Measurements from ENCODE around the gene SEC23B. TPM values are rescaled to one million over a fixed set of nuclear protein-coding genes. Genes with fewer than 3 reads are reported as not detected.

SEC23B gene
- 10 to 100 TPM; 31.2 to 34.5 TPM for total RNA-seq
- 10 to 100 TPM; 31.9 to 45.1 (median 37.9) TPM for polyA plus RNA-seq
- total RNA-seq: 38.4 to 112 (median 53.3) reads per million in 6 experiments

DNA sequence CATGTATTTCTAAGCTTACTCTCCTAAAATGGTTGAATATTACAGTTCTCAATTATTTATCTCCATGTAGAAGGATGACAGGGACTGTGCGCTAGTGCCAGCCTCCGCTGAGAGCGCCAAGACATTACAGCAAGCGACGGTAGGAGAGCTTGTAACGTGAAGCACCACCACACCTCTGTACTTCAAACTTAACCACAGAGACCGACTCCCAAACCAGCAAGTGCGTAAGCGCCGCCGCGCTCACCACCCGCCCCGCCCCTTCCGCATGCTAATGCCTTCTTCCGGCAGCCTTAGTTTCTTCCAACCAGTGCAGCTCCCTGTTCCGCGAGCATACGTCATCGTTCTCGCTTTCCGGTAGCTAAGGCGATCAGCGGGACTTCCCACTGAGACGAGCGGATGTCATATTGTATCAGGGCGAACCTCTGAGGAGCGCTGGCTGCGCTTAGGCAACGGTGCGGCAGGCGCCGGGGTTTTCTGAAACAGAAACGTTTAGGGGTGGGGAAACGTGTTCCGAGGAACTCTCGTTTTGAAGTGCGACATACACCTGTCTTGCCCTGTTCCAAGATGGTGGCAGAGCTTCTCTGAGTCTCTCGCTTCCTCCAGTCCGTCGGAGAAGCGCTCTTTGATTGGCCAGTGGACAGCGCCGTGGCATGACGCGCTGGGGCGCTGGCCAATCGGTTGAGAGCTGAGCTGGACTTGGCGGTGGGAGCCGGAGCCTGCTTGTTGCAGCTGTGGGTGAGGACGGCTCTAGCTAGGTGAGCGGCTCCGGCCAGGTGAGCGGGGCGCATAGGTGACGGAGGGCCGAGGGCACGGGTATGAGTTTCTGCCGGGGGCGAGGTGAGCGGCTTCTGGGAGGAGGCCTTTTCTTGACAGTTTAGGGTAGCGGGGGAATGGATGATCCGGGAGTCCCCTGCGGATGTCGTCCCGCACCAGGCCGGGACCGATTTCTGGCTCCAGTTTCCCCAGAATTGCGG lies at the start of gene SEC23B:
Gene SEC23B (plus strand): TSS at position 723 of the 974 bp plus-strand sequence. CDS start 2,896 bp downstream, outside the sequence.
- peak; percentile 90 to 100 (median 99) for DNase-seq
- POLR2A ChIA-PET: interaction anchor here (0.6 to 5.1 kb wide), 17 partner anchors 9 to 1545 kb away, joined by 3 to 94 read pairs (median 5); partner anchors contain the start of genes CFAP61, CRNKL1, DTD1 and DZANK1
- Mint-ChIP-seq H3K4me1 (peaks cover 20 to 54% (median 48%) of the 10 kb centered on the region in 4 donors), H3K27me3 (peaks cover 0 to 8% (median under 1%) of the 10 kb centered on the region in 5 donors), H3K4me3 (peak within 1 kb of the TSS; percentile 93 to 100 (median 99)), H3K9me3 (no peaks in the 10 kb centered on the region), H3K27ac (peak within 1 kb of the TSS; percentile 99 to 100 (median 100)), H3K36me3 (peaks cover 0 to 28% (median 16%) of the 10 kb centered on the region in 3 donors)
- ATAC-seq: peak; percentile 83 to 90

DNA sequence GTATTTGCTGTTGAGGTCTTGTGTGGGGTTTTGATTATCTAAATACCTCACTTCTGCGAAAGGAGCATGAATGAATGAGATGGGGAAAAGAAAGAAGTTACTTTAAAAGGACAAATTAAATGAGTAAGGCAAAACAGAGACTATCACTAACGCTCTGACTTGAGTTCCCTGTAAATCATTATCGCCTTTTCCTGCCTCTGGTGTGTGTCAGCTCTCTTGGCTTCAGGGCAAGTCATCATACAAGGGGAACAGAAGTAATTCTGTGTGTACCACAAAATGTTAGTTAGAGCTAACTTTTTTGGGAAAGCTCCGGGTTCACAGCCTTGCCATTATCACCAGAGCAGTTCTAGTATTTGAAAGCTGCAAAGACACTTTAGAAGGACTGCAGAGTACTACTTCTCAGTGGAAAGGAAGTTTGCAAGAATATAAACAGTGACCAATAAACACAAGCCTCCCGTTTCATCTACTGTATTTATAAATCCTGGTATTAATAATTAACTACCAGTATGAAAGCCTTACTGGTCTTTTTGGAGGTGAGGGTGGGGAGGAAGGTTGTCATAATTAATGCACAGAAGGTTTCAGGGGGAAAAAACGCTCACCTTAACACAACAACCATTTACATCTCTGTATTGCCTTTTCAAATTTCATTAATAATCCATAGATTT lies 42.1 kb upstream of the SEC23B start:
- no peak for DNase-seq
- POLR2A ChIA-PET: interaction anchor here (1.3 to 2.5 kb wide), 4 partner anchors 41 to 178 kb away, joined by 5 to 49 read pairs (median 15); partner anchors contain the start of genes SEC23B, SMIM26 and ZNF133
- Mint-ChIP-seq H3K4me1 (peaks cover 8 to 34% (median 28%) of the 10 kb centered on the region in 4 donors), H3K27ac (peak overlapping the region; percentile 37 to 99 (median 97)), H3K9me3 (no peaks in the 10 kb centered on the region), H3K4me3 (peak overlapping the region; percentile 23 to 100 (median 97)), H3K36me3 (peaks cover 0 to 8% (median 0%) of the 10 kb centered on the region in 3 donors), H3K27me3 (no peaks in the 10 kb centered on the region)
- no peak for ATAC-seq

DNA sequence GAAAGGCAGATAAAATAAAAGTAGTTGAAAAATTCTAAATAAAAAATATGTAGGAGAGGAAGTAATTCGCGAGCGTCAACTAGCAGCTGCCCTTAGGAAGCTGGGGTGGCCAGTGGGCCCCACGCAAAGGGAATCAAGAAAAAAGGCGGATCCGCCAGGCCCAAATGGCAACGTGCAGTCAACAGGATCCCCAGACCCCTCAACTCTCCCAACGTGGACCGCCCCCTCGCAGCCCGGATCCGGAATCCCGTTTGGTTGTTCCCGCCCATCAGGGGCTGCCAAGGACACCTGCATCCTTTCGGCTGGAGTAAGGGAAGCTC lies 41.2 kb upstream of the SEC23B start:
- Mint-ChIP-seq H3K4me1 (peaks cover 8 to 34% (median 28%) of the 10 kb centered on the region in 4 donors), H3K9me3 (no peaks in the 10 kb centered on the region), H3K27me3 (no peaks in the 10 kb centered on the region), H3K4me3 (peak overlapping the region; percentile 90 to 100 (median 97)), H3K36me3 (peaks cover 0 to 15% (median 0%) of the 10 kb centered on the region in 3 donors), H3K27ac (peak overlapping the region; percentile 95 to 99 (median 97))
- ATAC-seq: peak; percentile 15 to 49
- POLR2A ChIA-PET: interaction anchor here (0.8 to 2.5 kb wide), 9 partner anchors 8 to 501 kb away, joined by 3 to 49 read pairs (median 5); partner anchors contain the start of genes RBBP9, SEC23B, SMIM26 and ZNF133
- no peak for DNase-seq

DNA sequence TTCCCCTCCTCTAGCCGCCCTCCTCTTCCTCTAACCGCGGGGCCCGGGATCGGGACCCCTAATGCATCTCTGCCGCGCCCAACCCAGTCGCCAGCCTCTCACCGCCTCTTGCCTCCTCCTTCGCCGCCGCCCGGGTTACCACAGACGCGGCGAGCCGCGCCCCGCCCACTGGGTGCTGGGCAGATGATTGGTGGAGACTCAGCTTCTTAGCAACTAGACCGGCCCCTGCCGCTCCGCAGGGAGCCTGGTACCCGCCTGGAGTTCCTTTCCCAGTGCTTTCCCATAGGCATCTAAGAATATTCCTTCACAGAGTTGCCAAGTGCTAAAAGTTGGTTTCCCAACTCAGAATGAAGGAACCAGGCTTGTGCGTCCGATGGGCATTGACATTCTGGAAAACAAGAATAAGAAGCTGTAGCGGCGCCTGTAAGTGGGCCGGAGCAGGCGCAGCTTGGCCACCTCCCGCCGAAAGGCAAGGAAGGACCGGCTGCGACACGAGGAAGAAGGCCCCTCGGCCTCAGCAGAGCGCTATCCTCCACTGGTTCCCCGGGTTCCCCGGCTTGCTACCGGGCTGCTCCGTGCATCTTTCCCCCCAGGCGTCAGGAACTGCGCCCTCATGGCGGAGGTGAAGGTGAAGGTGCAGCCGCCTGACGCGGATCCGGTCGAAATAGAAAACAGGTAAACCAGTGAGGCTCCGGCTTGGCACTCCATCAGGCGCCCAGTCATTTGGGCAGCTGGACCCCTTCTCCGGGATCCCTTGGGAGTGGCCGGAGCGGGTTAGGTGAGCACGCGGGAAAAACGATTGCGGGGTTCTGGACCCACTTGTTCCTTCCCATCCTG lies 40.6 kb upstream of the SEC23B start, which contains the start of the genes DZANK1 and POLR3F:
Gene DZANK1 (minus strand): TSS at position 137 of the 837 bp plus-strand sequence. CDS start 1,672 bp downstream, outside the sequence.
Gene POLR3F (plus strand): TSS at position 497 of the 837 bp plus-strand sequence. CDS start 117 bp downstream, at position 614.
- H3K27me3 Mint-ChIP-seq: no peaks in the 10 kb centered on the region
- ATAC-seq (peak; percentile 92 to 96), DNase-seq (peak; percentile 85 to 96 (median 90))
- peaks cover 8 to 34% (median 28%) of the 10 kb centered on the region in 4 donors for H3K4me1 Mint-ChIP-seq
- H3K4me3 Mint-ChIP-seq: peak within 1 kb of the TSS; percentile 90 to 100 (median 97)
- no peaks in the 10 kb centered on the region for H3K9me3 Mint-ChIP-seq
- H3K27ac Mint-ChIP-seq: peak within 1 kb of the TSS; percentile 95 to 99 (median 97)
- POLR2A ChIA-PET: interaction anchor here (0.8 to 2.5 kb wide), 9 partner anchors 8 to 501 kb away, joined by 3 to 49 read pairs (median 5); partner anchors contain the start of genes RBBP9, SEC23B, SMIM26 and ZNF133
- peaks cover 0 to 17% (median 0%) of the 10 kb centered on the region in 3 donors for H3K36me3 Mint-ChIP-seq

DNA sequence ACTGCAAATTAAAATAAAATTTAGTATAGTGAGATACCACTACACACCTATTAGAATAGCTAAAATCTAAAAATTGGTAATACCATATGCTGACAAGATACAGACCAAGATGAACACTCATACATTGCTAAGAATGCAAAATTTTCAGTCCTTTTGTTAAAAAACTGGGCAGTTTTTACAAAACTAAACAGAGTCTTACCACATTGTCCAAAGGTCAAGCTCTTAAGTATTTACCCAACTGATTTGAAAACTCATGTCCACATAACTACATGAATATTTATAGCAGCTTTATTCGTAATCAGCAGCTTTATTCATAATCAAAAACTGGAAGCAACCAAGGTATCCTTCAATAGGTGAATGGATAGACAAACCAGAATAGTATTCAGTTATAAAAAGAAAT lies 30.5 kb upstream of the SEC23B start:
- H3K36me3 Mint-ChIP-seq: peaks cover 0 to 85% (median 23%) of the 10 kb centered on the region in 3 donors
- no peak overlapping the region for H3K27ac Mint-ChIP-seq
- ATAC-seq: no peak
- H3K4me3 Mint-ChIP-seq: no peak overlapping the region
- no peaks in the 10 kb centered on the region for H3K27me3 Mint-ChIP-seq
- H3K4me1 Mint-ChIP-seq: peaks cover 0 to 3% (median 0%) of the 10 kb centered on the region in 4 donors
- POLR2A ChIA-PET: interaction anchor here (1.3 kb wide), 1 partner anchor 20 kb away, joined by 4 read pairs; the partner anchor contains the start of gene RBBP9
- no peaks in the 10 kb centered on the region for H3K9me3 Mint-ChIP-seq
- no peak for DNase-seq

DNA sequence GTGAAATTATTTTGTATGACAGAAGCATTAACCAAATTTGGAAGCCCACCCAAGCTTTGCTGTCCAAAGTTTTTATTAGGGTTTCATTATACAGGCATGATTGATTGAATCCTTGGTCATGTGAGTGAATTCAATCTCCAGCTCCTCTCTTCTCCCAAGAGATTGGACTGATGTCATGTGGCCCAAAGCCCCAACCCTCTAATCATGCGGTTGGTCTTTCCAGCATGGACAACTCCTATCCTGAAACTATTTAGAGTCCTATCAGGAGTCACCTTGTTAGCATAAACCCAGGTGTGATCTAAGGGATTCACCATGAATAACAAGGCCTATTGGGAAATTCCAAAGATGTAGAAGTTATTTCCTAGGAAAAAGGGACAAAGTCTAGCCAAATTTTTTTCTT lies 29.9 kb upstream of the SEC23B start:
- Mint-ChIP-seq H3K4me3 (no peak overlapping the region), H3K9me3 (no peaks in the 10 kb centered on the region), H3K27me3 (no peaks in the 10 kb centered on the region), H3K36me3 (peaks cover 0 to 91% (median 28%) of the 10 kb centered on the region in 3 donors), H3K27ac (peak overlapping the region in 1 of 10 donors; percentile 29), H3K4me1 (peaks cover 0 to 3% (median 0%) of the 10 kb centered on the region in 4 donors)
- ATAC-seq: no peak
- DNase-seq: no peak
- POLR2A ChIA-PET: interaction anchor here (1.3 kb wide), 1 partner anchor 19 kb away, joined by 4 read pairs; the partner anchor contains the start of gene RBBP9

DNA sequence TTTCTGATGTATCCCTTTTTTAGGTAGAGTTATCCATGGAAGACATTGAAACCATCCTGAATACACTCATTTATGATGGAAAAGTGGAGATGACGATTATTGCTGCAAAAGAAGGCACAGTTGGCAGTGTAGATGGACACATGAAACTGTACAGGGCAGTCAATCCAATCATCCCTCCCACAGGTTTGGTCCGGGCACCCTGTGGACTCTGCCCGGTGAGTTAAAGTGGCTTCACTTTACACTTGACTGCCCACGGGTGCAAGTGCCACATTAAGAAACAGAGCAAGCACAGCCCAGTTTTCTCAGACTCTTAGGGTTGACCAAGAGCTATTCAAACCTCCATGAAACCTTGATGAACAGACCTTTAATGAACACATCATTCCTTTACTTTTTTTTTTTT lies 26.1 kb upstream of the SEC23B start:
- POLR2A ChIA-PET: interaction anchor here (1.9 kb wide), 1 partner anchor 15 kb away, joined by 6 read pairs; the partner anchor contains the start of gene RBBP9
- no peaks in the 10 kb centered on the region for H3K27me3 Mint-ChIP-seq
- peaks cover 0 to 89% (median 17%) of the 10 kb centered on the region in 3 donors for H3K36me3 Mint-ChIP-seq

DNA sequence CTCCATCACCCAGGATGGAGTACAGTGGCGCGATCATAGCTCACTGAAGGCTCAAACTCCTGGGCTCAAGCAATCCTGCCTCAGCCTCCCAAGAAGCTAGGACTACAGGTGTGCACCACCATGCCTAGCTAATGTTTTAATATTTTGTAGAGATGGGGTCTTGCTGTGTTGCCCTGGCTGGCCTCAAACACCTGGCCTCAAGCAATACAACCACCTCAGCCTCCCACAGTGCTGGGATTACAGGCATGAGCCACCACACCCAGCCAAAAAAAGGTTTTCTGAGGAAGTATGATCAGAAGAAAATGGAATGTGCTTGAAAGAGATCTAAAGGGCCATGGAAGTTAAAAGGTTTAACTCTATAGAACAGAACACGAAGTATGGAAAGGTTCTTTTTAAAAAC lies 19.4 kb upstream of the SEC23B start:
- H3K27ac Mint-ChIP-seq: no peak overlapping the region
- DNase-seq (no peak), ATAC-seq (no peak)
- no peaks in the 10 kb centered on the region for H3K9me3 Mint-ChIP-seq
- peaks cover 3 to 78% (median 15%) of the 10 kb centered on the region in 3 donors for H3K36me3 Mint-ChIP-seq
- H3K27me3 Mint-ChIP-seq: no peaks in the 10 kb centered on the region
- peaks cover 0 to 3% (median 0%) of the 10 kb centered on the region in 4 donors for H3K4me1 Mint-ChIP-seq
- no peak overlapping the region for H3K4me3 Mint-ChIP-seq
- POLR2A ChIA-PET: interaction anchor here (1.0 kb wide), 1 partner anchor 21 kb away, joined by 3 read pairs; the partner anchor contains the start of genes DZANK1 and POLR3F

More for the DNA sequence above, 26.1 kb upstream of the SEC23B start:
- DNase-seq: no peak
- Mint-ChIP-seq H3K27ac (peak overlapping the region in 2 of 10 donors; percentile 40 to 58), H3K4me3 (no peak overlapping the region), H3K4me1 (peaks cover 0 to 3% (median 0%) of the 10 kb centered on the region in 4 donors), H3K9me3 (no peaks in the 10 kb centered on the region)
- ATAC-seq: no peak

DNA sequence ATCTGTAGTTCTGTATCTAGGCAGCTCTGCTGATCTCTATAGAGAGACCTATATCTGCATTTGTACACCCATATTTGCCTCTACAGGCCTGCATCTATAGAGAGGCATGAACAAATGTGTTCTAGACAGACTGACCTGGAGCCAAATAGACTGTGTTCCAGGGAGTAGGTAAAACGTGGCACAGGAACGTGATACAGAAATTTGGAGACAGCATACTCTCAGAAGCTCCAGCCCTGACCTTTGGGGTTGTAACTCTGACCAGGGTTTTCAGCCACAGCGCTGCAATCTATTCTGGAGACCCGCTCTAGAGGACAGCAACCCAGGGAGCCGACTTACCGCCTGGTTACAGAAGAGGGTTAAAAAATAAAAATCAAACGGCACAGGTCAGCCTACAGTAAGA lies 11.7 kb upstream of the SEC23B start:
- DNase-seq (no peak), ATAC-seq (no peak)
- Mint-ChIP-seq H3K4me3 (peak overlapping the region; percentile 95 to 99 (median 97)), H3K9me3 (no peaks in the 10 kb centered on the region), H3K27ac (peak overlapping the region in 9 of 10 donors; percentile 19 to 97 (median 85)), H3K36me3 (peaks cover 6 to 19% (median 10%) of the 10 kb centered on the region in 3 donors), H3K27me3 (no peaks in the 10 kb centered on the region), H3K4me1 (peaks cover 11 to 19% (median 14%) of the 10 kb centered on the region in 4 donors)
- POLR2A ChIA-PET: interaction anchor here (1.0 to 4.5 kb wide), 6 partner anchors 11 to 208 kb away, joined by 3 to 94 read pairs (median 8); partner anchors contain the start of genes DZANK1, POLR3F, SEC23B and SMIM26

DNA sequence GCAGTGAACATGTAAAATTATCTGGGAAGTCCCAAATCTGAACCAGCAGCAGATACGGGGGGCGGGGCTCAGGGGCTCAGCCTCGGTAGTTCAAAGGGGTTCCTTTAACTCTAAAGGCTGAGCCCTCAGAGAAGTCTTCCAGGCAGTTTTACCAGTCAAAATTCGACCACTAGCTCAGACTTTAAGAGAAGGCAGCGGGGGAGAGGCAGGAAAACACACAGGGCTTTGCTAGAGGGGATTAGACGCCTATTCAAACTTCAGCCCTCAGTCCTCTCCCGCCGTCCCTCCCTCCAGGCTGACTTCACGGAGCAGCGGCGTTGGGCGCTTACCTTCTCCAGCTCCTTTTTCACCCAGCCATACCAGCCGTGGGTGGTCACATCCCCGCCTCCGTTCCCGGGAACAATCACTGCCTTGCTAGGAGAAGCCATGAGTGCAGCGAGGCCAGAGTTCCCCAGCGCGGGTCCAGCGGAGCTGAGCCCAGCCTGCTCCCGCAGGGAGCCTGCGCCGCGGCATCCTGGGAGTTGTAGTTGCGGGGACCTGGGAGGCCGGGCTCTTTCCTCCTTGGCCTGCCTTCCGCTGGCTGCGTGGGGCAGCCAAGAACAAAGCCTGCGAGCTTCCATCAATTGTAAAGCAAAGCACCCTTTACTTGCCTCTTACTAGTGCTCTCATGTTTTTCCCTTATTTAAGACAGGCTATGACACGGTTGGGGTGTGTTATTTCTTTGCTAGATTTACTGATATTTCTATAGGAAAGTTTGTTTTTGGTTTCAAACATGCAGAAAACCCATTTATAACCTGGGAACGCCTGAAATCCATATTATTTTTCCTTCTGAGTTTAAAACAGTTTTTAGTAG lies 10.8 kb upstream of the SEC23B start, which contains the start of gene RBBP9:
Gene RBBP9 (minus strand): TSS at position 486 of the 853 bp plus-strand sequence. CDS start 58 bp downstream, at position 428.
- Mint-ChIP-seq H3K36me3 (peaks cover 6 to 14% (median 10%) of the 10 kb centered on the region in 3 donors), H3K4me3 (peak within 1 kb of the TSS; percentile 95 to 99 (median 97)), H3K4me1 (peaks cover 11 to 19% (median 14%) of the 10 kb centered on the region in 4 donors), H3K9me3 (no peaks in the 10 kb centered on the region), H3K27me3 (peaks cover 2 to 6% (median 3%) of the 10 kb centered on the region in 5 donors), H3K27ac (peak within 1 kb of the TSS; percentile 61 to 98 (median 95))
- DNase-seq (peak; percentile 54 to 86 (median 69)), ATAC-seq (peak; percentile 98 to 99)
- POLR2A ChIA-PET: interaction anchor here (0.6 to 4.5 kb wide), 8 partner anchors 10 to 209 kb away, joined by 3 to 94 read pairs (median 6); partner anchors contain the start of genes DZANK1, POLR3F, SEC23B and SMIM26

Measured in naive thymus-derived CD8-positive, alpha-beta T cell (primary cell).